ENCODE results near the gene THAP4.

The THAP4 gene

GRCh38 chr2:241637795-241638660 is 1.1 kb upstream of the THAP4 start:
- peak; percentile 22 to 39 for DNase-seq (ENCODE audit: low read depth in 2 of 2)
- TF ChIP-seq CTCF (IDR thresholded peaks at IDR 0.05; ENCODE audit: low read depth, low read length), result no peak
- peak overlapping the region; percentile 77 to 87 for H3K4me3 ChIP-seq (replicated peaks in 1 of 2; ENCODE audit: low read depth in 2 of 2, low read length in 2 of 2)

- TF ChIP-seq CTCF (IDR thresholded peaks at IDR 0.05; ENCODE audit: low read depth, low read length), result no peak
These were observed 558 bp downstream of the THAP4 start for GRCh38 chr2:241636182-241637017.

GRCh38 chr2:241635756-241636155 is 1.2 kb downstream of the THAP4 start:
- peak overlapping the region; percentile 65 to 87 for H3K4me3 ChIP-seq (replicated peaks in 1 of 2; ENCODE audit: low read depth in 2 of 2, low read length in 2 of 2)
- peak; percentile 25 to 32 for DNase-seq (ENCODE audit: low read depth in 2 of 2)
- no peak for TF ChIP-seq CTCF (IDR thresholded peaks at IDR 0.05; ENCODE audit: low read depth, low read length)

More at GRCh38 chr2:241636182-241637017, 558 bp downstream of the THAP4 start:
- peak; percentile 34 to 41 for DNase-seq (ENCODE audit: low read depth in 2 of 2)
- H3K4me3 ChIP-seq (replicated peaks in 1 of 2; ENCODE audit: low read depth in 2 of 2, low read length in 2 of 2), result peak overlapping the region; percentile 65 to 87

- no peak for TF ChIP-seq CTCF (IDR thresholded peaks at IDR 0.05; ENCODE audit: low read depth, low read length)
These were observed 3.4 kb downstream of the THAP4 start for GRCh38 chr2:241633561-241633960.

GRCh38 chr2:241632478-241633325 is 4.3 kb downstream of the THAP4 start:
- H3K4me3 ChIP-seq (replicated peaks in 1 of 2; ENCODE audit: low read depth in 2 of 2, low read length in 2 of 2), result no peak overlapping the region
- TF ChIP-seq CTCF (IDR thresholded peaks at IDR 0.05; ENCODE audit: low read depth, low read length), result no peak
- DNase-seq (ENCODE audit: low read depth in 2 of 2), result no peak

More at GRCh38 chr2:241633561-241633960, 3.4 kb downstream of the THAP4 start:
- DNase-seq (ENCODE audit: low read depth in 2 of 2), result no peak
- no peak overlapping the region for H3K4me3 ChIP-seq (replicated peaks in 1 of 2; ENCODE audit: low read depth in 2 of 2, low read length in 2 of 2)
